ENCODE results near the gene ZDHHC7.
"Not testable (repeated sequence)": the region's sequence is repeated elsewhere in the genome, so short reads cannot be mapped to it uniquely, and the experiment has no call there.

ZDHHC7 gene

GRCh38 chr16:84959784-84960417, 51.4 kb downstream of the ZDHHC7 start:
- no peak for DNase-seq

- DNase-seq = no peak
Observed at GRCh38 chr16:84959045-84959576, 52.2 kb downstream of the ZDHHC7 start.

- no peak for DNase-seq
Observed at GRCh38 chr16:84957792-84958191, 53.5 kb downstream of the ZDHHC7 start.

GRCh38 chr16:84957192-84957591, 54.1 kb downstream of the ZDHHC7 start:
- DNase-seq = no peak

GRCh38 chr16:84955427-84955826, 55.9 kb downstream of the ZDHHC7 start:
- DNase-seq = no peak

- no peak for DNase-seq
Observed at GRCh38 chr16:84953190-84953746, 58.1 kb downstream of the ZDHHC7 start.

GRCh38 chr16:84952335-84953189, 58.8 kb downstream of the ZDHHC7 start:
- peak; percentile 61 for DNase-seq

GRCh38 chr16:84950906-84951305, 60.4 kb downstream of the ZDHHC7 start:
- DNase-seq = no peak

GRCh38 chr16:84949772-84950436, 61.4 kb downstream of the ZDHHC7 start:
- DNase-seq = no peak

- DNase-seq = no peak
Observed at GRCh38 chr16:84948851-84949610, 62.3 kb downstream of the ZDHHC7 start.

- no peak for DNase-seq
Observed at GRCh38 chr16:84947996-84948850, 63.1 kb downstream of the ZDHHC7 start.

- no peak for DNase-seq
Observed at GRCh38 chr16:84947022-84947421, 64.3 kb downstream of the ZDHHC7 start.

GRCh38 chr16:84943620-84944019, 67.7 kb downstream of the ZDHHC7 start:
- DNase-seq = no peak

GRCh38 chr16:84942786-84943185, 68.5 kb downstream of the ZDHHC7 start:
- no peak for DNase-seq

- no peak for DNase-seq
Observed at GRCh38 chr16:84941921-84942320, 69.4 kb downstream of the ZDHHC7 start.

- no peak for DNase-seq
Observed at GRCh38 chr16:84940670-84941551, 70.4 kb downstream of the ZDHHC7 start.

- not testable (repeated sequence) for DNase-seq
Observed at GRCh38 chr16:84938616-84939015, 72.7 kb downstream of the ZDHHC7 start.

- no peak for DNase-seq
Observed at GRCh38 chr16:84937196-84938005, 73.9 kb downstream of the ZDHHC7 start.

Measured in COR-L47 (cell line).